ENCODE results near the gene NRAP.

The NRAP gene

DNA sequence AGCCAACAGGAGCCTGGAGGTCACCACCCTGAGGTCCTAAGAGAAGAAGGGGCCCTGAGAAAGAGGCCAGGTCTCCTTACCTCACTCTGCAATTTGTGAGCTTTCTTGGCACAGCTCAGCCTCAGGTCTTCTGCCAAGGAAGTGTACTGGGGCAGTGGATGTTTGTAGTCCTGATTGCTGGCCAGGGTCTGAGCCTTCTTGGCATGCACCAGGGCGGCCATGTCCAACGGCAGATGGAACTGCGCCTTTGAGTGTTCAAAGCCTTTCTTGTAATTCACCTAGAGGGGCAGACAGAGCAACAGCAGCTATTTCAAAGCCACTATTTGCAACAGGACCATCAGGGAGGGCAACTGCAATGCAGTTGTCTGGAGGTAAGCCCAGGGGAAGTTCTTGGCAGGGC lies 51.7 kb downstream of the NRAP start:
- Histone ChIP-seq H3K27me3 (replicated peaks; ENCODE audit: control insufficient read depth, insufficient read depth, low read length) (no peaks in the 10 kb centered on the region; the same call in 1 of the 2 replicates), H3K4me3 (replicated peaks; ENCODE audit: low read depth, low read length) (no peak overlapping the region), H3K36me3 (ENCODE audit: control insufficient read depth, insufficient read depth, low read length) (no peaks in the 10 kb centered on the region)
- TF ChIP-seq, protein P1, sequence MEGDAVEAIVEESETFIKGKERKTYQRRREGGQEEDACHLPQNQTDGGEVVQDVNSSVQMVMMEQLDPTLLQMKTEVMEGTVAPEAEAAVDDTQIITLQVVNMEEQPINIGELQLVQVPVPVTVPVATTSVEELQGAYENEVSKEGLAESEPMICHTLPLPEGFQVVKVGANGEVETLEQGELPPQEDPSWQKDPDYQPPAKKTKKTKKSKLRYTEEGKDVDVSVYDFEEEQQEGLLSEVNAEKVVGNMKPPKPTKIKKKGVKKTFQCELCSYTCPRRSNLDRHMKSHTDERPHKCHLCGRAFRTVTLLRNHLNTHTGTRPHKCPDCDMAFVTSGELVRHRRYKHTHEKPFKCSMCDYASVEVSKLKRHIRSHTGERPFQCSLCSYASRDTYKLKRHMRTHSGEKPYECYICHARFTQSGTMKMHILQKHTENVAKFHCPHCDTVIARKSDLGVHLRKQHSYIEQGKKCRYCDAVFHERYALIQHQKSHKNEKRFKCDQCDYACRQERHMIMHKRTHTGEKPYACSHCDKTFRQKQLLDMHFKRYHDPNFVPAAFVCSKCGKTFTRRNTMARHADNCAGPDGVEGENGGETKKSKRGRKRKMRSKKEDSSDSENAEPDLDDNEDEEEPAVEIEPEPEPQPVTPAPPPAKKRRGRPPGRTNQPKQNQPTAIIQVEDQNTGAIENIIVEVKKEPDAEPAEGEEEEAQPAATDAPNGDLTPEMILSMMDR (IDR thresholded peaks at IDR 0.05; ENCODE audit: insufficient read depth, low read length, poor library complexity, severe bottlenecking), result no peak
- DNase-seq (ENCODE audit: extremely low read depth, insufficient read length), result no peak

DNA sequence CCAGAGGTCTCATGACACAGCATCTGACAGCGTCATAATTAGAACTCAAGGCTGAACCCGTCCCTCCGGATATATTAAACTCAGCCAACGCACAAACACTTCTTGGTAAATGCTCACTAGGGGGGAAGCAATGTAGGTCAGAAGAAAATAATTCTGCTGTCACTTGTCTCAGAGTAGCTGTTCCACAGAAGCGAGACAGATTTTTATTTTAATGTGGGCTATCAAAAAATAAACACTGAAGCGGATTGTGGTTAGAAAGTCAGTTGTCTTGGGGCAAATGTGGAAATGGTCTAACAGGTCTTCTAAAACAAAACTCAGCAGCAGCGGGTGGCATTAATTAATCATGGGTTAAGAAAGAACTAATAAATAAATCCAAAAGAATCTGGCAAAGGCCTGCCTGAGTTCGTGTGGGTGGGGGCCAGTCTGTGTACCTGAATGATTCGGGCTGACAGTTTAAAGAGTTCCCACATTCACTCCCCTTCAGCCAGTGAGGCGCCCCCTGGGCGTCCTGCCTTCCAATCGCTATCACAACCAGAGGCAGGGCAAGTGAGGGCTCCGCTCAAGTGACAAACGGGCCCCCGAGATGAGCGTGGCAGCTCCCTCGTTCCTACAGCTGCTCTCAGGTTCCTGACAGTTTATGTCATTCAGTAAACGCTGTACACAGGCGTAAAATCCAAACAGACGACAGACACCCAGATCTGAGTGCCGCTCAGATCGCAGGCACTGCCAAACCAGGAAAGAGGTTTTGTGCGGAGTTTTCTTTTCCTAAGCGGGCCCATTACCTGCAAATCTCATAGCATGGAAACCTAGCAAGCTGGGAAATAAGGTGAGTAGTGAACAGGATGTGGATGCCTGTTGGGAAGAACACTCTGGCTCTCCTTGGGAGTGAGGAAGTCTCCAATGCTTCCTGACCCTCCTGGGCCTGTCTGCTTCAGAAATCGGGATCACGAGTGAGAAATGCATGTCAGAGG lies 52.9 kb downstream of the NRAP start:
- no peaks in the 10 kb centered on the region for H3K36me3 ChIP-seq (ENCODE audit: control insufficient read depth, insufficient read depth, low read length)
- H3K4me3 ChIP-seq (replicated peaks; ENCODE audit: low read depth, low read length), result no peak overlapping the region
- H3K27me3 ChIP-seq (replicated peaks; ENCODE audit: control insufficient read depth, insufficient read depth, low read length), result no peaks in the 10 kb centered on the region; the same call in 1 of the 2 replicates
- TF ChIP-seq, protein P1 (IDR thresholded peaks at IDR 0.05; ENCODE audit: insufficient read depth, low read length, poor library complexity, severe bottlenecking), result no peak
- no peak for DNase-seq (ENCODE audit: extremely low read depth, insufficient read length)

DNA sequence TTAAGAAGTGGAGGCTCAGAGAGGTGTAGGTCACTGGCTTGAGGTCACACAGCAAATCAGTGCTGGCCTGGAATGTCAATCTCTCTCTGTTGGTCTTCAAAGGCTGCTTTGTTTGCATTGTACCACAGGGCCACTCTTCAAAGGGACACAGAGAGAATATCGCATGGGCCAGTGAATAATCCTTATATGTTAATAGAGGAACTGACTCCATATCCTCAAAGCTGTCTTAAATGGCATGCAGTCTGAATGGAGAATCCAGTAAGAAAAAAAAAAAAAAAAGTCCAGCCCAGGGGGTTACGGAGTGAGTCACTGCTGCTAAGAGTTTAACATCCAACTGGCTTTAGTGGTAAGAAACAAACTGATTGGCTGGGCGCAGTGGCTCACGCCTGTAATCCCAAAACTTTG lies 54.1 kb downstream of the NRAP start:
- Histone ChIP-seq H3K36me3 (ENCODE audit: control insufficient read depth, insufficient read depth, low read length) (no peaks in the 10 kb centered on the region), H3K4me3 (replicated peaks; ENCODE audit: low read depth, low read length) (no peak overlapping the region), H3K27me3 (replicated peaks; ENCODE audit: control insufficient read depth, insufficient read depth, low read length) (no peaks in the 10 kb centered on the region)
- TF ChIP-seq, protein P1 (IDR thresholded peaks at IDR 0.05; ENCODE audit: insufficient read depth, low read length, poor library complexity, severe bottlenecking), result no peak
- DNase-seq (ENCODE audit: extremely low read depth, insufficient read length), result no peak

DNA sequence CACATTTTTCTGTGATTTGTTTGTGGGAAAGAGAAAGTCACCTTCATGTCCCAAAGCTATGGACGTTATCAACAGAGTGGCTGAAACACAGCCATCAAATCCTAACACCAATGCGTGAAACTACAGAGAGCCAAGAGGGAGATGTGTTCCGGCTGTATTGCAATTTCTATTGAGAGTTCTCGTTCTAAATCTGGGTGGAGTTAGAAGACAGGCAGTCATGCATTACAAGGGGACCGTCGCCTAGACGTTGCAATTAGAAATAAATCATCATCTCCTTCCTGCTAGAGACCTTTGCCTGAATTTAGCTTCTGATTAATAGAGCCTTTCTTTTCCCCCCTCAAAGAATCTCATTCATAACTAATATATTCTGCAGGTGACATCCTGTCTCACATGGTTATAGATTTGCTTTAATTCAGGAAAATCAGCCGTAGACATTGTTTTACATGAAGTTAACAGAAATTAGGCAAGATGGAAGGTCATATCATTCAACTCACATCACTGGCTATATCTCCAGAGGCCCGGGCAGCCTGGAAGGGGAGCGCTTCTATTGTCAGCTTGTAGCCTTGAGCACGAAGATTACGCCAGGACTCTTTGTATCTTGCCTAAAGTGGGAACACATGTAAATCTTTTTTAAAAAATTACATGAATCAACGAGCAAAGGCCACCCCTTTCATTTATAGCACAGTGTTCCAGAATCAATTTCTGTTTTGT lies 58.4 kb downstream of the NRAP start:
- H3K36me3 ChIP-seq (ENCODE audit: control insufficient read depth, insufficient read depth, low read length), result no peaks in the 10 kb centered on the region
- DNase-seq (ENCODE audit: extremely low read depth, insufficient read length), result no peak
- H3K27me3 ChIP-seq (replicated peaks; ENCODE audit: control insufficient read depth, insufficient read depth, low read length), result no peaks in the 10 kb centered on the region
- H3K4me3 ChIP-seq (replicated peaks; ENCODE audit: low read depth, low read length), result no peak overlapping the region
- TF ChIP-seq, protein P1 (IDR thresholded peaks at IDR 0.05; ENCODE audit: insufficient read depth, low read length, poor library complexity, severe bottlenecking), result no peak

DNA sequence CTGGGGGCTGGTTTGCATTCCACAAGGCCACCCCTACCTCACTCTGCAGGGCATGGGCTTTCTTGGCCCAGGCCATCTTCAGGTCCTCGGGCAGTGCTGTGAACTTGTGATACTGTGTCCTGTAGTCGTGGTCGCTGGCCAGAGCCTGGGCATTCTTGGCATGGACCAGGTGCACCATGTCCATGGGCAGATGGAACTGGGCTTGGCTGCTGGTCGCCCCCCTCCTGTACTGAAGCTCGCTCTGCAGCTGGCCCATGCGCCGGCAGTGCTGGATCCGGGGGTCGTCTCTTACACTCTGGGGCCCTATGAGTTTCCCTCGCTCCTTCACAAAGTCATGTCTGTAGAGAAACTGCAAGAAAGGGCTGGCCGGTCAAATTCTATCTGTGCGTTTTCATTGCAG lies 59.3 kb downstream of the NRAP start:
- DNase-seq (ENCODE audit: extremely low read depth, insufficient read length), result no peak
- no peak overlapping the region for H3K4me3 ChIP-seq (replicated peaks; ENCODE audit: low read depth, low read length)
- TF ChIP-seq, protein P1 (IDR thresholded peaks at IDR 0.05; ENCODE audit: insufficient read depth, low read length, poor library complexity, severe bottlenecking), result no peak
- H3K36me3 ChIP-seq (ENCODE audit: control insufficient read depth, insufficient read depth, low read length), result no peaks in the 10 kb centered on the region
- H3K27me3 ChIP-seq (replicated peaks; ENCODE audit: control insufficient read depth, insufficient read depth, low read length), result no peaks in the 10 kb centered on the region
